T-helper 17 cell (primary cell): ENCODE data around the gene VAV1. TPM values are rescaled to one million over a fixed set of nuclear protein-coding genes. Genes with fewer than 3 reads are reported as not detected.

Experiments used
- ATAC-seq: fragments of 150-1000 bp; cut with Tn5 transposase; 2 replicates; pipeline ENCODE4 v1.10.0; 2021; ENCODE audit warnings: mild to moderate bottlenecking, moderate library complexity
- DNase-seq, 3 donors: peaks; one replicate each; pipeline versions ENCODE4 v3.0.0 to v3.0.0-alpha.2; 2020 to 2021
- H3K9me3 ChIP-seq: one replicate; pipeline ENCODE4 v1.7.0; 2013; ENCODE audit warnings: low read length, mild to moderate bottlenecking; ENCODE audit not compliant: control insufficient read depth, poor library complexity, severe bottlenecking
- H3K27ac Mint-ChIP-seq: one replicate; pipeline ENCODE4 v1.8.0; 2022; ENCODE audit warnings: mild to moderate bottlenecking, moderate library complexity, mixed read lengths
- H3K27me3 Mint-ChIP-seq: one replicate; pipeline ENCODE4 v1.8.0; 2022; ENCODE audit warnings: mixed read lengths
- H3K36me3 Mint-ChIP-seq: one replicate; pipeline ENCODE4 v1.8.0; 2022; ENCODE audit warnings: low read depth, mixed read lengths
- H3K4me1 Mint-ChIP-seq: one replicate; pipeline ENCODE4 v1.8.0; 2022; ENCODE audit warnings: mild to moderate bottlenecking, mixed read lengths
- H3K4me3 Mint-ChIP-seq: one replicate; pipeline ENCODE4 v1.8.0; 2022; ENCODE audit warnings: mild to moderate bottlenecking, moderate library complexity, mixed read lengths
- total RNA-seq, 4 donors: library from RNA in 2 of 4; stranded (reverse) in 2 of 4; gene quantifications; one replicate each; pipeline ENCODE4 v1.2.3 and lab custom pipeline; 2022 to 2026

VAV1 gene
- total RNA-seq, 2 donors from 2014 or later: 83.0 to 92.0 TPM

DNA sequence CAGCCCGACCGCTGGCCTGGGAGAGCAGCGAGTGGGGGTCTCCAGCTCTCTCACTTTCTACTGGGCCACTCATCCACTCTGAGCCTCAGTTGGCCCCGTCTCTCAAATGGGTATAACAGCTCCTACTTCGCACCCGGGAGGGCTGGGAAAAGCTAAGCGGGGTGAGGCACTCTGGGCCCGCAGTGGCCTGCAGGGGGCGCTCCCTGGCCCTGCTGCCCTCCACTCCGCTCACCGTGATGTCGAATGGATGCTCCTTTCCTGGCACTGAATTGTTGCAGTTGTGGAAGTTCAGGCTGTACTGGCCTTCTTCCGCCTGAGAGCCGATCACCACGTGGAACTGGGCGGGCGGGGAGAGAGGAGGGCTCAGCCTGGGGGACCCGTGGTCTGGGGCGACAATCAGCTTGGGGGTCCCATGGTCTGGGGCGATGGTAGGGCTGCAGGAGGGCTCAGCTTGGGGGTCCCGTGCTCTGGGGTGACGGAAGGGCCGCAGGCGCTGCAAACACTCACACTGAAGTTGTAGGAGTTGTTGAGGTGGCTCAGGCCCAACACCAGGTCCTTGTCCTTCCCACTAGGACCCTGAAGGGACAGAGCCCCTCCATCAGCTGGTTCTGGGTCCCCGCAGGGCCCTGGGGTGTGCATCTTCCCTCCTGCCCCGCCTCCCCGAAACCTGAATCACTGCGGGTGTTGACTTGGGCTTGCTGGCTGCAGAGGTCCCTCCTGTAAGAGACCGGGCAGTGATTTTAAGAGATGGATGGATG, 39.0 kb upstream of the VAV1 start:
- DNase-seq (no peak), ATAC-seq (no peak)
- Mint-ChIP-seq H3K4me3 (no peak overlapping the region), H3K27me3 (no peaks in the 10 kb centered on the region), H3K27ac (no peak overlapping the region), H3K4me1 (peaks cover 24% of the 10 kb centered on the region), H3K36me3 (peaks cover 6% of the 10 kb centered on the region)
- no peaks in the 10 kb centered on the region for H3K9me3 ChIP-seq

DNA sequence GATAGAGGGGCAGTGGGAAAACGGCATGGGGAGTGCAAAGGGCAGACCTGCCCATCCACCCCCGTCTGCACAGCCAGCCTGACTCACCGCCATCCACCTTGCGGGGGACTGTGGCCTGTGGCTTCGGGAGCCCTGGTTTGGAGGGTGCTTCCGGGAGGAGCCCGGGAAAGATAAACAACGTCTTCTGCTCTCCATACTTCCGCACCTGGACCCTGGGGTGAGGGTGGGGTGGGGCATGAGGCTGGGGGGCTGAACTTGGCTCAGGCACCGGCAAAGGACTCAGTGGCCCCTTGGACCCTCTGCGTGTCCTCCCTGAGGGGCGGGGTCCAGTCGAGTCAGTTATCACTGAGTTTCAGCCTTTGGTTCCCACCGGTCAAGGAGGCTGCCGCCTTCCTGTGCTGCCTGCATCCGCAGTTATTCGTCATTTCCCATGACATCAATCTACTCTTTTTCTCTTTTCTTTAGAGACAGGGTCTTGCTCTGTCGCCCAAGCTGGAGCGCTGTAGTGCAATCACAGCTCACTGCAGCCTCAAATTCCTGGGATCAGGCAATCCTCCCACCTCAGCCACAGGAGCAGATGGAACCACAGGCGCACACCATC, 38.3 kb upstream of the VAV1 start:
- ATAC-seq: no peak
- Mint-ChIP-seq H3K27ac (no peak overlapping the region), H3K4me1 (peaks cover 30% of the 10 kb centered on the region), H3K27me3 (no peaks in the 10 kb centered on the region), H3K36me3 (peaks cover 6% of the 10 kb centered on the region), H3K4me3 (peak overlapping the region; percentile 21)
- H3K9me3 ChIP-seq: no peaks in the 10 kb centered on the region
- no peak for DNase-seq

DNA sequence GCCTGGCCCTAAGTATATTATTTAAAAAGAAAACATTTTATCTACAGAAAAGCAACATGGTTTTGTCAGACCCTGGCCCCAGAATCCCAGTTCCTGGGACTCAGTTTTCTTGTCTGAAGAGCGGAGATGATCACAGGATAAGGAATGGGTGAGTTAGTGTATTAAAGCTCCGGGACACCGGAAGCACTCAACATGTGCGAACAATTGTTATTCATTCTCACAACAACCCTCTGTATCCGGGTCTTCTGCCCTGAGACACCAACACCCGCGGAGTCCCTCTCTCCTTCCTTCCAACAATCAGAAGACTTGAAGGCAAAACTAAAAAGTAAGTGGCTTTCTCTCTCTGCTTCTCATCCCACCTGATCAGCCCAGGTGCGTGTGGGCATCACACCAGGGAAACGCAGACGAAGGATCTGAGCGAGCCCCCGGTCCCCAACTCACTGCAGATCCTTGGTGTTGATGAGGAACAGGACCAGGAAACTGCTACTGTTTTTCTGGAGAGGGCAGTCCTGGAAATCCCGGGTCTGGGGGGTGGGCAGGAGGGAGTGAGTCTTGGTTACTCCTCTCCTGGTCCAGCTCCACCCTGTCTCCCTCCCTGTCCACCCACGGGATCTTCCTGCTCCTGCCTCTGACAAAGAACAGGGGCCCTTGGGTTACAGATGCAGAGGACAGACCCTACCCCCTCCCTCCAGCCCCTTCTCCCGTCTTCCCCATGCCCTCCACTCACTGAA, 37.2 kb upstream of the VAV1 start:
- Mint-ChIP-seq H3K27ac (peak overlapping the region; percentile 97), H3K27me3 (no peaks in the 10 kb centered on the region), H3K4me1 (peaks cover 33% of the 10 kb centered on the region), H3K36me3 (peaks cover 6% of the 10 kb centered on the region), H3K4me3 (no peak overlapping the region)
- DNase-seq (no peak), ATAC-seq (no peak)
- H3K9me3 ChIP-seq: no peaks in the 10 kb centered on the region

DNA sequence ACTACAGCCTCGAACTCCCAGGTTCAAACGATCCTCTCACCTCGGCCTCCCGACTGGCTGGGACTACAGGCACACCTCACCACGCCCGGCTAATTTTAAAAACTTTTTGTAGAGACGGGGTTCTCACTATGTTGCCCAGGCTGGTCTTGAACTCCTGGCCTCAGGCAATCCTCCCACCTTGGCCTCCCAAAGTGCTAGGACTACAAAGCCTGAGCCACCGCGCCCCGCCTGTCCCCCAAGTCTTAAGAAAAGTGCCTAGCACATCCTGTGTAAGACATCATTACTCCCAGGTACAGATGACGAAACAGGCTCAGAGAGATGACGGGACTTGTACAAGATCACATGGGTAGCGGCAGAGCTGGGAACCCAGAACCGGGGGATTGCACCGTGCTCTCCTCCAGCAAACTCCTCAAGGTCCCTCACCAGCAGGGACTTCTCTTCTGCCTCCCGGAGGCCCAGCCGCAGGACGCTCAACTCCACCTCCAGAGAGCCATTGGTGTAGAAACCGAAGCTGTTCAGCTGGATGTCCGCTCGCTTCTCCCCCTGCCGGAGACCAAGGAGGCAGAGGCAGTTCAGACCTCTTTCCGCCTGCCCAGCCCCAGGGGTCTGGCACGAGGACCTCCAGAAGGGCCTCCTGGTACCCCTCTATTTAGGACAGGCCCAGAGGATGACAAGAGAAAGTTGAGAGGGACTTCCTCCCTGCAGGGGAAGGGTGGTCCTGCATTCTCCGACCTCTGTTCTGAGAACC, 36.2 kb upstream of the VAV1 start:
- peak overlapping the region; percentile 97 for H3K27ac Mint-ChIP-seq

DNA sequence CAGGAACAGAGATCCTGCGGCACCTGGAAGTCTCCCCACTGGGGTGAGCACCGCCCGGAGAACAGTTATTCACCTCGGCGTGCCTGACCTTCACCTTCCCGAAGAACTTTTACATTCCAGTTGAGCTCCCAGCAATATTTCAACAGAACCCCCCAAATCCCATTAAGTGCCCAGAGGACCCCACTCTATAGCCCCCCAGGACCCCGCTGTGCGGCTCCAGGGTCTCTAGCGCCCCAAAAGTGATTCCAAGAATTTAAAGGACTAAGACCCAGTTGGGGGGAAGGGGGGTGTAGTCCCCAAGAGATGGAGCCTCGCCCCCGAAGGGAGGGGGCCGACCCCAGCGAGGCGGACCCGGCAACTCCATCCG, 35.6 kb upstream of the VAV1 start:
- Mint-ChIP-seq H3K27ac (peak overlapping the region; percentile 97), H3K4me3 (peak overlapping the region; percentile 96), H3K36me3 (peaks cover 6% of the 10 kb centered on the region), H3K27me3 (no peaks in the 10 kb centered on the region), H3K4me1 (peaks cover 38% of the 10 kb centered on the region)
- no peak for ATAC-seq
- H3K9me3 ChIP-seq: no peaks in the 10 kb centered on the region
- no peak for DNase-seq

More for the DNA sequence above, 36.2 kb upstream of the VAV1 start:
- Mint-ChIP-seq H3K4me1 (peaks cover 38% of the 10 kb centered on the region), H3K4me3 (peak overlapping the region; percentile 96), H3K27me3 (no peaks in the 10 kb centered on the region), H3K36me3 (peaks cover 6% of the 10 kb centered on the region)
- no peaks in the 10 kb centered on the region for H3K9me3 ChIP-seq
- ATAC-seq: peak; percentile 13
- peak; percentile 42 to 51 (median 43) for DNase-seq

DNA sequence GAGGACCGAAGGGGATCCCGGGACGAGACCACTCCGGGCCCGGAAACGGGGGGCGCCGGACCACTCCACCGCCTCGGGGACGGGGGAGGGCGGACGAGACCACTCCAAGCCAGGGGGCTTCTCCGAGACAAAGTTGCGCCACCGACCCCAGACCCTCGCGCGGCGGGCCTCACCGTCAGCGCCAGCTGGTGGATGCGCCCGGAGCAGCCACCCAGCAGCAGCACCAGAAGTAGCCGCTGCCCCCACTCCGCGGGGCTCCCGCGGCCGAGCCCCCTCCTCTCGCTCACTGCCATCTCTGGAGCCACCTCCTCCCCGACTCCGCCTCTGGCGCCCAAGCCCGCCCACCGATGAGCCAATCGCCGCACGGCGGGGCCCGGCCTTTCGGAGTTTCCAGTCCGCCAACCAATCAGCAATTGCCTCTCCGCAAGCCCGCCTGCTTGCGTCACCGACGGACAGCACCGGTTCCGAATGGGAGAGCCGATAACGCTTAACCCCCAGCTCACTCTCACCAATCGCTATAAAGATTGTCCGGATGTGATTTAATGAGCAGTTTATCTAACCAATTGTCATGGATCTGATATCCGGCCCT, 35.1 kb upstream of the VAV1 start, which contains the start of gene GPR108:
Gene GPR108, minus strand, starts transcription at position 297 of the 589 bp plus-strand sequence. Its CDS starts 4 bp downstream, at position 293.
- peaks cover 36% of the 10 kb centered on the region for H3K4me1 Mint-ChIP-seq
- peaks cover 3% of the 10 kb centered on the region for H3K36me3 Mint-ChIP-seq
- H3K27ac Mint-ChIP-seq: peak within 1 kb of the TSS; percentile 97
- H3K4me3 Mint-ChIP-seq: peak within 1 kb of the TSS; percentile 96
- ATAC-seq (peak; percentile 84), DNase-seq (peak; percentile 97 to 99 (median 98))
- no peaks in the 10 kb centered on the region for H3K27me3 Mint-ChIP-seq
- no peaks in the 10 kb centered on the region for H3K9me3 ChIP-seq

DNA sequence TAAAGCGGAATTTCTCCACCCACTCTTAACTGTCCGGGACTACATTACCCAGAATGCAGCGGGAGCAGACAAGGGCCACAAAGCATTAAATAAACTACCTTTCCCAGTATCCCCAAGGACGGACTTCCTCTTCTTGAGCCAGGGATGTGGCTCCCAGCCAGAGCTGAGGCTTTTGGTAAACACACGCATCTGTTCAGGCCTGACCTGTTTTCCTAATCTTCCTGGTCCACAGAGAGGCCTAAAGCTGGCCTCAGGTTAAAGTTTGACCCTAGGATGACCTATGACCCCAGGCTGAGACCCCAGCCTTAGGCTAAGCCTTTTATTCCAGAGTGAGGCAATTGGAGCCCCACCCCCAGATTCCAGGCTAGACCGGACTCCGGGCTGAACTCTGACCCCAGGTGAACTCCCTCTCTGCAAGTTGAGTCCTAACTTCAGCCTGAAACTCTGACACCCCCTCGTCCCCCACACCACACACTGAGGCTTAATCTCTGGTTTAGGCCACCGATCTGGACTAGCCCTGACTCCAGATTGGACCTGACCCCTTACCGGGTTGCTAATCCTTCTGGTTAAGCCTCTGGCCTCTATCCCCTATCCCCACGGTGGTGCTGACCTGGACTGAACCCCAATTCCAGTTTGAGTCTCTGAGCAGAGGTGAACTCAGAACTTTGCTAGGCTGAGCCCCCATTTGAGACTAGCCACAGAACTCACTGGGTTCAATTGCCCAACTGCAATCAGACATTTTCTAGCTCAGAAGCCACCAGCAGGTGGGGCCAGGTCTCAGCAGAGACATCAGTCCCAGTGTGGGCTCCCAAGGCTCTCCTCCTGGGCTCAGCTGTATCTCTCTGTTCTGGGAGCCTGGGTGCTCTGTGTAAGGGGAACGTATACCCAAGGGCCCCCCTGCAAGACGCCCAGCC, 34.4 kb upstream of the VAV1 start:
- H3K4me1 Mint-ChIP-seq: peaks cover 34% of the 10 kb centered on the region
- no peaks in the 10 kb centered on the region for H3K36me3 Mint-ChIP-seq
- ATAC-seq (peak; percentile 5), DNase-seq (peak; percentile 47 to 62 (median 62))
- H3K4me3 Mint-ChIP-seq: peak overlapping the region; percentile 96
- H3K27me3 Mint-ChIP-seq: no peaks in the 10 kb centered on the region
- H3K27ac Mint-ChIP-seq: peak overlapping the region; percentile 97
- no peaks in the 10 kb centered on the region for H3K9me3 ChIP-seq

DNA sequence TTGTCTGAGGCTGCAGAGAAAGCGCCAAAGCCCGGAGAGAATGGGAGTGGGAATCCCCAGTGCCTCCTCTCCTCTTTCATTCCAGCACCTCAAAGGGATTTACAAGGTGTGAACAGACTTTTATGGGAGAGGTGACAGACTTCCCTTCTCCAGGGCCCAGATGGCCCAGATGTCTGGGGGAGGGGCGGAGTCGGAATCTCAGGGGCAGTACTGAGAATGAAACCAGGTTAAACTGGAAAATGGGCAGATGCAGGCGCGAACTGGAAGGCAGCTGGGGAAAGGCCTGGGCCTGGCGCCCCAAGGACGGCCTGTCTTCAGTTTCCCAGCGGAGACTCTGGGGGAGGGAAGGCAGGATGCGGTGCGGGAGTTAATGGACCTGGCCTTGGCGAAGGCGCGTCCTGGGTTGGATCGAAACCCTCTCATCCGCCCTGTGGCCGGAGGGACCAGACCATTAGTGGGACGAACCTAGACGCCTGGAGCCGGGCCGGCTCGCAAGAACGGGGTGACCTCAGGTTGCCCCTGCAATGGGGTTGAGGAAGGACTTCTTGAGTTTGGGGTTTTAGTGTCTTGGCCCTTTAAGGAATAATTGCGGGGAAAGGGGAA, 33.6 kb upstream of the VAV1 start:
- H3K4me3 Mint-ChIP-seq: peak overlapping the region; percentile 96
- peak overlapping the region; percentile 97 for H3K27ac Mint-ChIP-seq
- H3K4me1 Mint-ChIP-seq: peaks cover 35% of the 10 kb centered on the region
- DNase-seq (no peak), ATAC-seq (no peak)
- no peaks in the 10 kb centered on the region for H3K27me3 Mint-ChIP-seq
- no peaks in the 10 kb centered on the region for H3K36me3 Mint-ChIP-seq
- H3K9me3 ChIP-seq: no peaks in the 10 kb centered on the region

DNA sequence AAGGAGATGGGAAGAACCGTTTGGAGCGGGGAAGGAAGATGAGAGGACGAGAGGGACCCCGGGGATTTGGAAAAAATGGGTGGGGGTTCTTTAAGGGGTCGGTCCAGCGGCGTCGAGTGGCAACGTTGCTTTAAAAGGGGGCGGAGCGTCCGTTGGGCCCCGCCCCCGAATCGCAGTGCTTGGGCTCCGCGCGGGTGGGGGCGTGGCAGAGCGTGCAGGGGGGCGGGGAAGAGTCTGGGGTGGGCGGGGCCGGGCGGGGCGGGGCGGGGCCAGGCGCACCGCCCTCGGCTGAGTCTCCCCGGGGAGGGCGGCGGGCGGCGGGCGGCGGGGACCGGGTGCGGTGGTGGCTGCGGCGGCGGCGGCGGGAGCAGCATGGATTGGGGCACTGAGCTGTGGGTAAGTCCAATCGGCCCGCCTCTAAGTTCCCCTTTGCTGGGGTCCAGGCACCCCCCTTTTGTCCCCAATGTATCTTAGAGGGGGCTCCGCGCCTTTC, 33.1 kb upstream of the VAV1 start, which contains the start of gene TRIP10:
Gene TRIP10, plus strand, starts transcription at position 291 of the 493 bp plus-strand sequence. Its CDS starts 82 bp downstream, at position 373.
- no peaks in the 10 kb centered on the region for H3K9me3 ChIP-seq
- Mint-ChIP-seq H3K36me3 (no peaks in the 10 kb centered on the region), H3K4me3 (peak within 1 kb of the TSS; percentile 96), H3K4me1 (peaks cover 40% of the 10 kb centered on the region), H3K27me3 (no peaks in the 10 kb centered on the region), H3K27ac (peak within 1 kb of the TSS; percentile 97)
- DNase-seq (peak; percentile 73 to 86 (median 80)), ATAC-seq (peak; percentile 6)

DNA sequence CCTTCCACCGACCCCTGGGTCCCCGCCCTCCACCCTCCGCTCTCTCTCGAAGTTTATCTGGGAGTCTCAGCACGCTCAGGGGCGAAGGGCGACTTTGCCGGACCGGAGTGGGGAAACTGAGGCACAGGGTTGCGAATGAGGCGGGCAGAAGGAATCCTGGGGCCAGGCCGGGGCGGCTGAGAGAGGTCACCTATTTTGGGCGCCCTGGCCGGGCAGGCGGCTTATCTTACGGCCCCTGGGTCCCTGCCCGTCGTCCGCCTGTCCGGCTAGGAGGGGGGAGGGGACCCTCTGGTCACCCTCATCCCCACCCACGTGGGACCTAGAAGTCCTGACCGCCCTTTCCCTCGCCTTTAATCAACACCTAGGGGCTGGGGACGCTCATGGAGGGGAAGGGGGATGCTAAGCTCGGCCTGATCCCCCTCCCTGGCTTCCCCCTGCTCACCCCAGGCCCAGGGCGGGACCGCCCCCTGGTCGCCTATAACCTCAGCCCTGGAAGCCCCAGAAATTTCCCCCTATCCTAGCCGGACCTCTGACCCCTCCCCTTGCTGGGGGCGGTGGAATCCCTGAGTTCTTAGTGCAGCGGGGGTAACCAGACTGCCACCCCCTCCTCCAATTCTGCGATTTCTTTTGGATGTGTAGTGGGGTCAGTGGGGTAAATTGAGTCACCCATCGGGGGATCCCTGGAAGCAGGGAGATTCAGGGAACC, 32.5 kb upstream of the VAV1 start:
- Mint-ChIP-seq H3K4me1 (peaks cover 40% of the 10 kb centered on the region), H3K27me3 (no peaks in the 10 kb centered on the region), H3K4me3 (peak overlapping the region; percentile 96), H3K27ac (peak overlapping the region; percentile 97), H3K36me3 (no peaks in the 10 kb centered on the region)
- H3K9me3 ChIP-seq: no peaks in the 10 kb centered on the region
- no peak for ATAC-seq
- peak in 2 of 3 donors; percentile 20 to 25 for DNase-seq
